ENCODE measurements around the gene PTPRU. TPM values are rescaled to one million over a fixed set of nuclear protein-coding genes. Genes with fewer than 3 reads are reported as not detected.

The PTPRU gene
- total RNA-seq, 1 experiment from 2014 or later = 40.7 TPM

- ATAC-seq (peak; percentile 53), DNase-seq (ENCODE audit: low read depth, low spot score) (no peak)
- H3K36me3 ChIP-seq (ENCODE audit: control insufficient read depth in 1 of 2, insufficient read depth in 2 of 2, low read length in 2 of 2) = no peaks in the 10 kb centered on the region
- no peak overlapping the region for H2AFZ ChIP-seq (ENCODE audit: low read depth, low read length, poor library complexity, severe bottlenecking)
- no peaks in the 10 kb centered on the region for H3K9me2 ChIP-seq (ENCODE audit: insufficient read depth)
- no TSS peak for BruUV-seq (replicated peaks)
- H3K27ac ChIP-seq (ENCODE audit: low read depth, low read length) = no peak overlapping the region
- H3K9ac ChIP-seq (ENCODE audit: low read length) = no peak overlapping the region
- ChIA-PET CTCF (interaction anchor here (1.4 kb wide), 1 partner anchor 12 kb away, joined by 4 read pairs; no protein-coding TSS in a partner anchor), POLR2A (no interaction called here), RAD21 (ENCODE audit: low non-redundant PET in 1 of 2, low total read pairs in 2 of 2, uncharacterized antibody in 2 of 2, unreplicated experiment in 2 of 2) (interaction anchor here in 1 of 2 experiments (0.6 kb wide), 1 partner anchor 484 kb away, joined by 6 read pairs; no protein-coding TSS in a partner anchor)
- no peak overlapping the region for H3K4me2 ChIP-seq (ENCODE audit: low read length)
- H4K20me1 ChIP-seq (ENCODE audit: insufficient read depth) = no peaks in the 10 kb centered on the region
- H3K4me1 ChIP-seq (ENCODE audit: control insufficient read depth in 1 of 2, insufficient read depth in 2 of 2, low read length in 2 of 2) = no peaks in the 10 kb centered on the region
- H3K4me3 ChIP-seq (replicated peaks in 1 of 2; ENCODE audit: low read depth in 1 of 2, low read length in 2 of 2) = no peak overlapping the region
- H3K9me3 ChIP-seq (ENCODE audit: control insufficient read depth in 1 of 2, insufficient read depth in 1 of 2, low read depth in 1 of 2, low read length in 2 of 2) = no peaks in the 10 kb centered on the region
- peaks cover 22% of the 10 kb centered on the region for H3K27me3 ChIP-seq (ENCODE audit: insufficient read depth, low read length)
- TF ChIP-seq SRF (IDR thresholded peaks at IDR 0.05; ENCODE audit: low read depth) (no peak), TCF7L2 (IDR thresholded peaks at IDR 0.05; ENCODE audit: borderline replicate concordance, extremely low read depth, insufficient read depth, insufficient read length) (no peak), RAD21 (IDR thresholded peaks at IDR 0.05; ENCODE audit: low read depth) (no peak), REST (IDR thresholded peaks at IDR 0.05; ENCODE audit: low read depth) (no peak), ATF3 (IDR thresholded peaks at IDR 0.05) (no peak), SIN3A (IDR thresholded peaks at IDR 0.05; ENCODE audit: low read depth) (no peak), EZH2phosphoT487 (IDR thresholded peaks at IDR 0.05; ENCODE audit: borderline replicate concordance) (no peak), CBX3 (IDR thresholded peaks at IDR 0.05; ENCODE audit: low read depth) (no peak), EGR1 (IDR thresholded peaks at IDR 0.05; ENCODE audit: low read depth) (no peak), CEBPB (IDR thresholded peaks at IDR 0.05; ENCODE audit: low read depth) (no peak), ZBTB33 (IDR thresholded peaks at IDR 0.05; ENCODE audit: extremely low read depth, insufficient replicate concordance, low read length) (no peak), JUND (IDR thresholded peaks at IDR 0.05) (no peak), ZFX (IDR thresholded peaks at IDR 0.05) (no peak), CTCF (IDR thresholded peaks at IDR 0.05 in 2 of 3, conservative IDR thresholded peaks at IDR 0.05 in 1 of 3; ENCODE audit: borderline replicate concordance in 1 of 3, insufficient read depth in 1 of 3, low read depth in 2 of 3, low read length in 2 of 3) (no peak; a peak in 1 of 6 replicates), POLR2AphosphoS5 (IDR thresholded peaks at IDR 0.05; ENCODE audit: low read depth, low read length) (no peak)
- intact Hi-C loops (cut with micrococcal nuclease) = no loop called here
- H3K79me2 ChIP-seq (ENCODE audit: insufficient read depth, low read length) = no peaks in the 10 kb centered on the region
These were observed 132.9 kb downstream of the PTPRU start for GRCh38 chr1:29368936-29369932.
